Measurements from ENCODE around the gene FCRLB.

DNA sequence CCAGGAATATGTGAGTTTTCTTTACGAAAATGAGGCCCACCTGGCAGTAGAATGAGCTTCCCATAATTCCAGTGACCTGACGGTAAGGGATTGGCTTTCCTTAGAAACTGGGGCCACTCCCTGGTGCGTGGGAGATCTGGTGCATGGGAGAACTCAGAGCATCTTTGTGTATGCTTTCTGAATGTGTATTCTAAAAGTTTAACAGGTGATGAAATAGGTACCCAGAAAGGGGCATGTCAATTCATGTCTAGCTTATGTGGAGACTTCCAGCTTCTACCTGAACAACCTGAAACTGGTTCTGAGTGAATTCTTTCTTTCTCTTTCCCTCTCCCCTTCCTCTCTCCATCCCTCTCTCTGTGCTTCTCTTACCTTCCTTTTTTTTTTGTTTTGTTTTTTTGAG is 29.5 kb upstream of the FCRLB start:
- TF ChIP-seq, protein P1, sequence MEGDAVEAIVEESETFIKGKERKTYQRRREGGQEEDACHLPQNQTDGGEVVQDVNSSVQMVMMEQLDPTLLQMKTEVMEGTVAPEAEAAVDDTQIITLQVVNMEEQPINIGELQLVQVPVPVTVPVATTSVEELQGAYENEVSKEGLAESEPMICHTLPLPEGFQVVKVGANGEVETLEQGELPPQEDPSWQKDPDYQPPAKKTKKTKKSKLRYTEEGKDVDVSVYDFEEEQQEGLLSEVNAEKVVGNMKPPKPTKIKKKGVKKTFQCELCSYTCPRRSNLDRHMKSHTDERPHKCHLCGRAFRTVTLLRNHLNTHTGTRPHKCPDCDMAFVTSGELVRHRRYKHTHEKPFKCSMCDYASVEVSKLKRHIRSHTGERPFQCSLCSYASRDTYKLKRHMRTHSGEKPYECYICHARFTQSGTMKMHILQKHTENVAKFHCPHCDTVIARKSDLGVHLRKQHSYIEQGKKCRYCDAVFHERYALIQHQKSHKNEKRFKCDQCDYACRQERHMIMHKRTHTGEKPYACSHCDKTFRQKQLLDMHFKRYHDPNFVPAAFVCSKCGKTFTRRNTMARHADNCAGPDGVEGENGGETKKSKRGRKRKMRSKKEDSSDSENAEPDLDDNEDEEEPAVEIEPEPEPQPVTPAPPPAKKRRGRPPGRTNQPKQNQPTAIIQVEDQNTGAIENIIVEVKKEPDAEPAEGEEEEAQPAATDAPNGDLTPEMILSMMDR (IDR thresholded peaks at IDR 0.05; ENCODE audit: low read length), result no peak
- no peak for TF ChIP-seq EZH2 (IDR thresholded peaks at IDR 0.05; ENCODE audit: borderline replicate concordance, low read length)
